Esophagus squamous epithelium (tissue), 5 donors: Measurements from ENCODE around the gene NHSL2. TPM values are rescaled to one million over a fixed set of nuclear protein-coding genes. Genes with fewer than 3 reads are reported as not detected.
A peak's percentile ranks its signal among the peaks of the same experiment; 100 is the strongest.

Experiments
- DNase-seq: peaks from one replicate; lab custom pipeline; 2025; lab: John Stamatoyannopoulos, UW
- H3K27ac ChIP-seq, 4 donors: fragments of 200-600 bp; sonication (generic); one replicate each; pipeline ENCODE4 v1.5.1; 2016 to 2019; ENCODE audit warnings: mild to moderate bottlenecking in 1 of 4
- H3K27me3 ChIP-seq, 4 donors: fragments of 200-600 bp; sonication (generic); 1 replicate in 3 of 4; 2 replicates in 1 of 4; pipeline versions ENCODE4 v1.5.1 to v1.6.0; 2017 to 2021; ENCODE audit warnings: antibody characterized with exemption in 1 of 4
- H3K36me3 ChIP-seq, 3 donors: fragments of 200-600 bp; sonication (generic); one replicate each; pipeline ENCODE4 v1.5.1; 2016 to 2019
- H3K4me1 ChIP-seq, 3 donors: fragments of 200-600 bp; sonication (generic); one replicate each; pipeline ENCODE4 v1.5.1; 2017 to 2019
- H3K4me3 ChIP-seq, 4 donors: fragments of 200-600 bp; sonication (generic); 1 replicate in 3 of 4; 2 replicates in 1 of 4; pipeline ENCODE4 v1.5.1; 2016 to 2019; ENCODE audit warnings: mild to moderate bottlenecking in 2 of 4, moderate library complexity in 1 of 4
- H3K9me3 ChIP-seq, 3 donors: fragments of 200-600 bp; sonication (generic); one replicate each; pipeline ENCODE4 v1.5.1; 2016 to 2019
- CTCF ChIP-seq, 6 experiments: fragments of 450-650 bp in 4 of 6; fragments of 200-600 bp in 2 of 6; sonication (generic) in 2 of 6; IDR thresholded peaks; one replicate each; pipeline ENCODE4 v1.5.1; 2016 to 2019; ENCODE audit warnings: antibody characterized with exemption in 6 of 6, mild to moderate bottlenecking in 4 of 6, moderate library complexity in 4 of 6
- POLR2A ChIP-seq, 4 donors: fragments of 450-650 bp; IDR thresholded peaks; one replicate each; pipeline ENCODE4 v1.6.1; 2017; ENCODE audit warnings: antibody characterized with exemption in 4 of 4, mild to moderate bottlenecking in 4 of 4, moderate library complexity in 3 of 4
- WGBS, 2 donors: methylation state at CpG; one replicate each; pipeline ENCODE4 v1.1.5; 2018; 5-methylcytosine and 5-hydroxymethylcytosine counted together
- intact Hi-C: fragments of 100-400 bp; cut with DNase I; formaldehyde crosslinking; loops from one replicate; pipeline ENCODE4 v1.15.0; 2022
- total RNA-seq, 4 donors: library from RNA; depleted of rRNA; stranded (reverse); fragments of >200 nt; gene quantifications; one replicate each; pipeline ENCODE4 v1.1.0, GENCODE V29; 2016
- donor health status: DM: yes; HTN: yes; CAD: no.

Gene NHSL2
- total RNA-seq, 4 donors from 2014 or later, result 0.23 to 7.1 (median 1.6) TPM

DNA sequence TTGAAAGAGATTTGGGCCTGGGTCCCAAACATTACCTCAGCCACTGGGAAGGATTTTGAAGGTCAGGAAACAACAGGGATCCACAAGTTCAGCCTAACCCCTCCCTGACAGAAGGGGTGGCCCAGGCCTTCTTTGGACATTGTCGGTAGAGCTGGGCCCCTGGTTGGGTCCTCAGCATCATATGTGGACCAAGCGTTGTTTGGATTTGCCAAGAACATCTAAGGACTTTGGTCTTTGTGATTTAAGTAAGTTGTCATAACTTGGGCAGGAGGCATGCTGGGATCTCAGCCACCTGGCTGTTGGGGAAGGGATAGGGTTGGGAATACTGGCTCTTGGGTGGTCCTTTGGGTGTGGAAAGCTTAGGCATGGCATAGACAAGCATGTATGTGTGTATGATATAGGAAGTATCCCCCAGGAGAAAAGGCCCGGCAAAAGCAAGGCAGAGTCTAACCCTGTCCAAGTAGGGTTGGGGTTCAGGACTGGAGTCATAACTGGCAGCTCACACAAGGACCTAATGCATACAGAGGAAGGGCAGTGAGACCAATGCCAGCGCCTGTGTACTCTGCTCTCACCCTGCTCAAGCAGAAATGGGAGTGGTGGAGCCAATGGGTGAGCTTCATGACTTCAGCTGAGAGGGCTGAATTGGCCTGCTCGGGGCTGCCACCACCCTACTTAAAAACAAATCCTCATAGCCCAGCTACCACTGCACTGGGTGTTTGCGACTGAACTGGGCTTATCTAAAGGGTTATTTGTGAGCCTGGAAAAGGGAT is 118.2 kb downstream of the NHSL2 start:
- intact Hi-C loops, result no loop called here
- Histone ChIP-seq H3K36me3 (no peaks in the 10 kb centered on the region), H3K27ac (peak overlapping the region in 3 of 4 donors; percentile 3 to 36 (median 7)), H3K27me3 (no peaks in the 10 kb centered on the region), H3K4me1 (peaks cover 0 to 7% (median 0%) of the 10 kb centered on the region in 3 donors), H3K9me3 (no peaks in the 10 kb centered on the region), H3K4me3 (no peak overlapping the region)
- WGBS, 2 donors, result 69 to 80% methylated on average over 1 to 4 of the region's 6 CpGs
- no peak for DNase-seq
- TF ChIP-seq POLR2A (IDR thresholded peaks at IDR 0.05), result no peak
- TF ChIP-seq CTCF (IDR thresholded peaks at IDR 0.05), result no peak

DNA sequence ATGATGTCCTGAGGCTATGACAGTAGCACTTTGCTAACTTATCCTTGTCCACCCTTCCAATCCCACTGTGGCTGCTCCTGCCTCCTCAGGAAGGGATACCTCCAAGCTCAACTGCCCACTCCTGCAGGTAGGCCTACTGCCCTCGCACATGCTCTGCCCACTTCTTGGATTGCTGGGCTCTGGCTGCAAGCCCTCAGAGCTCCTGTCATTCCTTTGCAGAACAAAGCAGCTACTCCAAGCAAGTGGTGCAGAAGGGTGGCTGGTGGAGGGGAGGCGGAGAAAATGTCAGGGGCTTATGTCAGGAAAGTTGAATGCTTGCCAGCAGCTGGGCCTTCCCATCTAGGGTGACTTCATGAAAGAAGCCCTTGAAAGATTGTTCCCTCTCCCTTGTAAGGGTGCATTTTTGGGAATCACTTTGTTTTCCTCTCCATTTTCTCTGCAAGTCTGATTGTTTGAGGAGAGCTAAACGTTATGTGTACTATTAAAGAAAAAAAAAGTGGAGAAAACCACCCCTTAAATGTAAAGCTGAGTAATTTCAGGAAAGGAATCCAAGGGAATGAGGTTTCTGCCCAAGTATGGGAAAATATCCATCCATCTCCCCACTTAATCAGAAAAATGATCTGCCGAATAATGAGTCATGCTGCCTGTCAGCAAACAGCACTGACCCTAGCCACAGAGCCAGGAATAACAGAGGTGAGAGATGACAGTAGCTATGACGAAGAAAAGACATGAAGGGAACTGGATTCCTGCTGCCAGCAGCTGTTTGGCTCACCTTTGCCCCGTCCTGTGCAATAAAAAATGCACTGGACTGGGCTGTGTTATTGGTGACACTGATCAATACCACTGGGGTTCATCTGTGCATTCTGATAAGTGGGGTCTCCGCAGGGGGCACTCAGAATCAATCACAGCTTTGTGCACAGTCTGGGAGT is 119.1 kb downstream of the NHSL2 start:
- peak overlapping the region in 3 of 4 donors; percentile 3 to 36 (median 7) for H3K27ac ChIP-seq
- H3K27me3 ChIP-seq, result no peaks in the 10 kb centered on the region
- H3K9me3 ChIP-seq, result no peaks in the 10 kb centered on the region
- H3K4me3 ChIP-seq, result no peak overlapping the region
- peaks cover 0 to 7% (median 0%) of the 10 kb centered on the region in 3 donors for H3K4me1 ChIP-seq
- no peaks in the 10 kb centered on the region for H3K36me3 ChIP-seq
- no peak for DNase-seq
- TF ChIP-seq CTCF (IDR thresholded peaks at IDR 0.05) (no peak), POLR2A (IDR thresholded peaks at IDR 0.05) (no peak)
- intact Hi-C loops, result no loop called here
- WGBS, 2 donors, result 53 to 62% methylated on average over 2 to 6 of the region's 7 CpGs

DNA sequence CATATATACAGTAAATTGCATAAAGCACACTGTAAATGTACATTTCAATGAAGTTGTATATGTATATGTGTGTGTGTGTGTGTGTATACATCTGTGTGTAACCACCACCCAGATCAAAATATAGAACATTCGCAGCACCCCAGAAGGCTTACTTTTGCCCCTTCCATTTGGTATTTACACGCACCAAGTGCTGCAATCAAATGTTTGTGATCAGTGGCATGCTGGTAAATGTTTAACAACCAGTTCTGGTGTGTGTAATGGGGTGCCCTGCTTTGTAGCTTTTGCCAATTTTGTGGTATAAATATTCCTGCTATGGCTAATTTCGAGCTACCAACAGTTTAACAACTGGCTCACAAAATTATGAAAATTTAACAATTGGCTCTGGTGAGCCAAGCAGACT is 119.8 kb downstream of the NHSL2 start:
- WGBS, 2 donors, result 55% methylated on average over 3 of the region's 3 CpGs; no CpG with 5 or more reads in 1 of the 2 donors
- Histone ChIP-seq H3K27me3 (no peaks in the 10 kb centered on the region), H3K4me3 (no peak overlapping the region), H3K36me3 (no peaks in the 10 kb centered on the region), H3K9me3 (no peaks in the 10 kb centered on the region), H3K4me1 (peaks cover 0 to 7% (median 0%) of the 10 kb centered on the region in 3 donors), H3K27ac (peak overlapping the region in 2 of 4 donors; percentile 7 to 36)
- DNase-seq, result no peak
- intact Hi-C loops, result no loop called here
- TF ChIP-seq POLR2A (IDR thresholded peaks at IDR 0.05) (no peak), CTCF (IDR thresholded peaks at IDR 0.05) (no peak)

GRCh38 chrX:72031118-72031517 is 120.5 kb downstream of the NHSL2 start:
- H3K4me1 ChIP-seq, result peaks cover 0 to 7% (median 0%) of the 10 kb centered on the region in 3 donors
- TF ChIP-seq POLR2A (IDR thresholded peaks at IDR 0.05) (no peak), CTCF (IDR thresholded peaks at IDR 0.05) (no peak)
- no peaks in the 10 kb centered on the region for H3K36me3 ChIP-seq
- H3K4me3 ChIP-seq, result no peak overlapping the region
- intact Hi-C loops, result no loop called here
- WGBS, 2 donors, result 42 to 67% methylated on average over 1 of the region's 1 CpG
- H3K27ac ChIP-seq, result peak overlapping the region in 1 of 4 donors; percentile 36
- no peaks in the 10 kb centered on the region for H3K27me3 ChIP-seq
- H3K9me3 ChIP-seq, result no peaks in the 10 kb centered on the region
- no peak for DNase-seq
